Mucosa of descending colon (tissue), 3 donors: ENCODE results near the gene CNRIP1. TPM values are rescaled to one million over a fixed set of nuclear protein-coding genes. Genes with fewer than 3 reads are reported as not detected.

Experiments used
- ATAC-seq: fragments of 200-7000 bp; cut with Tn5 transposase; one replicate; pipeline ENCODE4 v1.9.1; 2020; ENCODE audit warnings: mild to moderate bottlenecking, moderate library complexity
- DNase-seq, 3 donors: peaks; one replicate each; pipeline ENCODE4 v3.0.0-alpha.2; 2020
- H3K36me3 ChIP-seq: fragments of 200-600 bp; one replicate; pipeline ENCODE4 v1.8.0; 2021; ENCODE audit warnings: low read depth, mild to moderate bottlenecking
- H3K4me1 ChIP-seq: fragments of 200-600 bp; one replicate; pipeline ENCODE4 v1.8.0; 2021; ENCODE audit warnings: low read depth, mild to moderate bottlenecking
- H3K4me3 ChIP-seq: fragments of 200-600 bp; one replicate; pipeline ENCODE4 v1.8.0; 2021; ENCODE audit warnings: mild to moderate bottlenecking
- H3K9me3 ChIP-seq: fragments of 200-600 bp; one replicate; pipeline ENCODE4 v1.8.0; 2021; ENCODE audit warnings: mild to moderate bottlenecking
- intact Hi-C, 2 donors: fragments of 100-400 bp; cut with DNase I in 1 of 2; cut with micrococcal nuclease in 1 of 2; formaldehyde crosslinking; loops; one replicate each; pipeline versions ENCODE4 v1.11.0 to v1.11.1; 2022; cut with DNase I, micrococcal nuclease
- total RNA-seq, 3 donors: library from RNA; stranded (reverse); fragmentation: NEBNext Ultra II Directional in 2 of 3; extraction: Animal tissue kit (Norgen Biotek cat#: 25700) in 2 of 3; gene quantifications; one replicate each; pipeline versions ENCODE4 v1.2.1 to v1.2.4, GENCODE V29; 2021 to 2023
- TF ChIP-seq, protein P1 (sequence below): fragments of 200-600 bp; IDR thresholded peaks from one replicate; pipeline ENCODE4 v1.8.0; 2022; ENCODE audit warnings: antibody characterized with exemption, mild to moderate bottlenecking
- donor health status: DM: no; HTN: no; CAD: no; lungs with moderate emphysema.
- donor health status: DM: no; HTN: no; CAD: no.
- donor health status: DM: no; HTN: yes; CAD: no.

The CNRIP1 gene
- total RNA-seq, 3 donors from 2014 or later = 4.1 to 20.0 (median 6.2) TPM

DNA sequence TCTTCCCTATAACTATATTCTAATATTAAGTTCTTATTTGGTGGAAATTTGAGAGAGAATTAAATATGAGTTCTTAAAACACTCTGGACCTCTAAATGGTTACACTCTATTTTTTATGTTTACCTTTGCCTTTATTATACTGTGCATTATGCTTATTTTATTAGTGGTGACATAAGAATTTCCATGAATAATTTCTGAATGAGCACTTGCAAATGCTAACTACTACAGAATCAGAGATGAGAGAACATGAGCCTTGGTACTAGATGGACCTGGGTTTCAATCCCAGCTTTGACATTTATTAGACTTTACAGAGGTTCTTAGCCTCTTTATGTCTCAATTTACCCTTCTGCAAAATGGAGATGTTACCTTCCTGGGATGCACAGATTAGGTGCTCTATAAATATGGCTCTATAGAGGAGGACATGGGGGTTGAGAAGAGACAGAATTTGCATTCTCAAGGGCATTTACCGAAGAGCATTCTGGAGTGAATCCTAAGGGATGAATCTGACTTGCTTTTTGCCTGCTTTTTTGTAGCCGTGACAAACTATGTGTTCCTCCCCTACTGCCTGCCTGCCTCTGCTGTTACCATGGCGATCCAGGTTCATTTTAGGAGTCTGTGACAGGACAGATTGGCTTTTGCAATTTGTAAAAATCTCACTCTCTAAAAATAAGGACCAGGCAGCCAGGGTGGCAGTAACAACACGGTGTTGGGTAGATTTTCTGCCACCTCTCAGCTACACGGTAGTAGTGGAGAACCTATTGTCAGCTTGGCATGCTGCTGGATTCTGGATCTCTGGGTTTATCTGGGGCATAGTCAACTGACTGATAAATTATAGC is 20.7 kb upstream of the CNRIP1 start:
- no peaks in the 10 kb centered on the region for H3K9me3 ChIP-seq
- ATAC-seq = no peak
- no peaks in the 10 kb centered on the region for H3K4me1 ChIP-seq
- DNase-seq = no peak
- TF ChIP-seq, protein P1, sequence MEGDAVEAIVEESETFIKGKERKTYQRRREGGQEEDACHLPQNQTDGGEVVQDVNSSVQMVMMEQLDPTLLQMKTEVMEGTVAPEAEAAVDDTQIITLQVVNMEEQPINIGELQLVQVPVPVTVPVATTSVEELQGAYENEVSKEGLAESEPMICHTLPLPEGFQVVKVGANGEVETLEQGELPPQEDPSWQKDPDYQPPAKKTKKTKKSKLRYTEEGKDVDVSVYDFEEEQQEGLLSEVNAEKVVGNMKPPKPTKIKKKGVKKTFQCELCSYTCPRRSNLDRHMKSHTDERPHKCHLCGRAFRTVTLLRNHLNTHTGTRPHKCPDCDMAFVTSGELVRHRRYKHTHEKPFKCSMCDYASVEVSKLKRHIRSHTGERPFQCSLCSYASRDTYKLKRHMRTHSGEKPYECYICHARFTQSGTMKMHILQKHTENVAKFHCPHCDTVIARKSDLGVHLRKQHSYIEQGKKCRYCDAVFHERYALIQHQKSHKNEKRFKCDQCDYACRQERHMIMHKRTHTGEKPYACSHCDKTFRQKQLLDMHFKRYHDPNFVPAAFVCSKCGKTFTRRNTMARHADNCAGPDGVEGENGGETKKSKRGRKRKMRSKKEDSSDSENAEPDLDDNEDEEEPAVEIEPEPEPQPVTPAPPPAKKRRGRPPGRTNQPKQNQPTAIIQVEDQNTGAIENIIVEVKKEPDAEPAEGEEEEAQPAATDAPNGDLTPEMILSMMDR = no peak
- no peaks in the 10 kb centered on the region for H3K36me3 ChIP-seq
- no peak overlapping the region for H3K4me3 ChIP-seq
- intact Hi-C loops = no loop called here

DNA sequence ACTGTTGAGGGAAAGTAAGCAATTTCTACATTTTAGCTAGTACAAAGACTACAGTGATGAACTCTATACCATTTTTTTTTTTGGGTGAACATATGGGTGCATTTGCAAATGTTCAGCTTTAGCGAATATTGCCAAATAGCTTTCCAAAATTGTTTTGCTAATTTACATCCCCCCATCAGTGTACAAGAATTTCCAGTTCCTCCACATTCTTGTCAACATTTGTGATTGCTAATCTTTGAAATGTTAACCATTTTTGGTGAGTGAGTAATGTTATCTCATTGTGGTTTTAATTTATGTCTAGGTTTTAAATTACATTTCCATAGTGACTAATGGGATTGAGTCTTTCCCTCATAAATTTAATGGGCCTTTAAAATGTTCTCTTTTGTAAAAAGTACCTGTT is 16.4 kb upstream of the CNRIP1 start:
- intact Hi-C loops = no loop called here

DNA sequence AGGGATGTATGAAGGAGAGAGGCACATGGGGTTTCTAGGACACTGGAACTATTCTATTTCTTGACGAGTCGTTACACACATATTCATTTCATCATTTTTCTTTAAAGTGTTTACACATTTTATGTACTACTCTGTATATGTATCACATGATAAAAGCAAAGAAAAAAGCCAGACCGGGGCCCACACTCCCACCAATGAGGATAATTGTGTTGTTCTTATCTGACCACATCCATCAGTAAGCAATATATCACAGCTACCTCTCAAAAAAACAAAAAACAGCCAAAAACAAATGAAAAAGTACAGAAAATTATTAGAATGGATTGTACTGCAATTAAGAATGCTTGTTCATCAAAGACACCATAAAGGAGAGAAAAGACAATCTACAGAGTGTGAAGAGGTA is 14.2 kb upstream of the CNRIP1 start:
- Histone ChIP-seq H3K9me3 (no peaks in the 10 kb centered on the region), H3K36me3 (no peaks in the 10 kb centered on the region), H3K4me1 (no peaks in the 10 kb centered on the region), H3K4me3 (no peak overlapping the region)
- ATAC-seq (no peak), DNase-seq (no peak)
- intact Hi-C loops = no loop called here
- TF ChIP-seq, protein P1 = no peak

More for the DNA sequence above, 16.4 kb upstream of the CNRIP1 start:
- Histone ChIP-seq H3K36me3 (no peaks in the 10 kb centered on the region), H3K4me1 (no peaks in the 10 kb centered on the region), H3K4me3 (no peak overlapping the region), H3K9me3 (no peaks in the 10 kb centered on the region)
- ATAC-seq (no peak), DNase-seq (no peak)
- TF ChIP-seq, protein P1 = no peak

DNA sequence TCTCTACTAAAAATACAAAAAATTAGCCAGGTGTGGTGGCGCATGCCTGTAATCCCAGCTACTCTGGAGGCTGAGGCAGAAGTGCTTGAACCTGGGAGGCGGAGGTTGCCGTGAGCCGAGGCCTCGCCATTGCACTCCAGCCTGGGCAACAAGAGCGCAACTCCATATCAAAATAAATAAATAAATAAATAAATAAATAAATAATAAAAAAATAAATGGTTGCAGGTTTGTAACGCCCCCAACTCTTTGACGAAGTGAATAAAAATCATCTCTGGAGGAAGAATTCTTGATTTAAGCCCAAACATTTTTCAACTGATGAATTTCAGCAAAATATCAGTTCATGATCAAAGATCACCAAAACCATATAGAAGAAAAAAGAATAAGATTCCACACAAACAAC is 13.3 kb upstream of the CNRIP1 start:
- Histone ChIP-seq H3K36me3 (no peaks in the 10 kb centered on the region), H3K9me3 (no peaks in the 10 kb centered on the region), H3K4me1 (no peaks in the 10 kb centered on the region), H3K4me3 (no peak overlapping the region)
- intact Hi-C loops = no loop called here
- TF ChIP-seq, protein P1 = no peak
- DNase-seq = no peak
- no peak for ATAC-seq

DNA sequence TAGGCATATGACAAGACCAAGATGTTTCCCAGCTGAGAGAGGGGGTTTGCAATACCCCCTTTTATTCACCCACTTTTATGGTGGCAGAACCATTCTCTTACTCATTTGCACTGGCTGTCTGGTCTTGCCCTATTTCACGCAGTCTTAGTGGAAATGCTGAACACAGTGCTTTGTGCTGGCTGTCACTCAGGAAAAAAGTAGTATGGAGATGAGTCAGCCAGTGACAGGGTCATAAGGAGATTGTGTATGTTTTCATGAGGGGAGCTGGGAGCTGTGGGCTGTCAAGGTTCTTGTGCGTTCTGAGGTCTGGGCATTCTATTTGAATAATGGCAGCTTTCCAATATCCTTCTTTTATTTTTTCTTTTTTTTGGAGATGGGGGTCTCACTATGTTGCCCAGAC is 10.9 kb upstream of the CNRIP1 start:
- intact Hi-C loops = no loop called here
- H3K36me3 ChIP-seq = no peaks in the 10 kb centered on the region
- DNase-seq (no peak), ATAC-seq (no peak)
- no peak overlapping the region for H3K4me3 ChIP-seq
- no peaks in the 10 kb centered on the region for H3K4me1 ChIP-seq
- TF ChIP-seq, protein P1 = no peak
- no peaks in the 10 kb centered on the region for H3K9me3 ChIP-seq
